ENCODE data around the gene DSCAML1.

DSCAML1 gene

GRCh38 chr11:117560780-117561530 lies 236.1 kb downstream of the DSCAML1 start:
- H3K27ac Mint-ChIP-seq = no peak overlapping the region
- H3K9me3 Mint-ChIP-seq = no peaks in the 10 kb centered on the region
- peaks cover 29% of the 10 kb centered on the region for H3K27me3 Mint-ChIP-seq
- H3K4me3 Mint-ChIP-seq = no peak overlapping the region
- no peaks in the 10 kb centered on the region for H3K4me1 Mint-ChIP-seq
- ATAC-seq = peak; percentile 3
- no peaks in the 10 kb centered on the region for H3K36me3 Mint-ChIP-seq

GRCh38 chr11:117559698-117560097 lies 237.3 kb downstream of the DSCAML1 start:
- no peak overlapping the region for H3K27ac Mint-ChIP-seq
- H3K4me1 Mint-ChIP-seq = no peaks in the 10 kb centered on the region

GRCh38 chr11:117557361-117557760 lies 239.7 kb downstream of the DSCAML1 start:
- ATAC-seq = no peak
- Mint-ChIP-seq H3K9me3 (no peaks in the 10 kb centered on the region), H3K27me3 (peaks cover 16% of the 10 kb centered on the region), H3K4me3 (no peak overlapping the region), H3K4me1 (no peaks in the 10 kb centered on the region), H3K27ac (no peak overlapping the region), H3K36me3 (no peaks in the 10 kb centered on the region)

More at GRCh38 chr11:117559698-117560097, 237.3 kb downstream of the DSCAML1 start:
- H3K4me3 Mint-ChIP-seq = no peak overlapping the region
- no peak for ATAC-seq
- no peaks in the 10 kb centered on the region for H3K9me3 Mint-ChIP-seq
- peaks cover 29% of the 10 kb centered on the region for H3K27me3 Mint-ChIP-seq
- no peaks in the 10 kb centered on the region for H3K36me3 Mint-ChIP-seq

GRCh38 chr11:117554601-117555333 lies 242.2 kb downstream of the DSCAML1 start:
- no peak for ATAC-seq
- Mint-ChIP-seq H3K27ac (no peak overlapping the region), H3K27me3 (peaks cover 33% of the 10 kb centered on the region)

GRCh38 chr11:117552626-117553025 lies 244.4 kb downstream of the DSCAML1 start:
- peaks cover 54% of the 10 kb centered on the region for H3K27me3 Mint-ChIP-seq
- no peak for ATAC-seq

More at GRCh38 chr11:117554601-117555333, 242.2 kb downstream of the DSCAML1 start:
- H3K4me1 Mint-ChIP-seq = no peaks in the 10 kb centered on the region
- H3K4me3 Mint-ChIP-seq = no peak overlapping the region
- H3K9me3 Mint-ChIP-seq = no peaks in the 10 kb centered on the region
- no peaks in the 10 kb centered on the region for H3K36me3 Mint-ChIP-seq

GRCh38 chr11:117551761-117552343 lies 245.2 kb downstream of the DSCAML1 start:
- no peaks in the 10 kb centered on the region for H3K4me1 Mint-ChIP-seq
- no peaks in the 10 kb centered on the region for H3K36me3 Mint-ChIP-seq
- H3K27ac Mint-ChIP-seq = no peak overlapping the region
- no peaks in the 10 kb centered on the region for H3K9me3 Mint-ChIP-seq
- no peak overlapping the region for H3K4me3 Mint-ChIP-seq
- peaks cover 56% of the 10 kb centered on the region for H3K27me3 Mint-ChIP-seq
- ATAC-seq = no peak

More at GRCh38 chr11:117552626-117553025, 244.4 kb downstream of the DSCAML1 start:
- no peak overlapping the region for H3K27ac Mint-ChIP-seq
- no peak overlapping the region for H3K4me3 Mint-ChIP-seq
- no peaks in the 10 kb centered on the region for H3K9me3 Mint-ChIP-seq
- H3K36me3 Mint-ChIP-seq = no peaks in the 10 kb centered on the region
- no peaks in the 10 kb centered on the region for H3K4me1 Mint-ChIP-seq

GRCh38 chr11:117550466-117550865 lies 246.6 kb downstream of the DSCAML1 start:
- ATAC-seq = no peak
- no peak overlapping the region for H3K4me3 Mint-ChIP-seq
- no peaks in the 10 kb centered on the region for H3K9me3 Mint-ChIP-seq
- H3K27me3 Mint-ChIP-seq = peaks cover 52% of the 10 kb centered on the region
- H3K36me3 Mint-ChIP-seq = no peaks in the 10 kb centered on the region
- no peak overlapping the region for H3K27ac Mint-ChIP-seq
- H3K4me1 Mint-ChIP-seq = no peaks in the 10 kb centered on the region

GRCh38 chr11:117549417-117549816 lies 247.6 kb downstream of the DSCAML1 start:
- no peaks in the 10 kb centered on the region for H3K9me3 Mint-ChIP-seq
- no peaks in the 10 kb centered on the region for H3K36me3 Mint-ChIP-seq
- no peak overlapping the region for H3K27ac Mint-ChIP-seq
- H3K27me3 Mint-ChIP-seq = peaks cover 52% of the 10 kb centered on the region
- no peak for ATAC-seq
- no peak overlapping the region for H3K4me3 Mint-ChIP-seq
- H3K4me1 Mint-ChIP-seq = no peaks in the 10 kb centered on the region

GRCh38 chr11:117548876-117549275 lies 248.1 kb downstream of the DSCAML1 start:
- peaks cover 52% of the 10 kb centered on the region for H3K27me3 Mint-ChIP-seq
- H3K36me3 Mint-ChIP-seq = no peaks in the 10 kb centered on the region
- H3K4me1 Mint-ChIP-seq = no peaks in the 10 kb centered on the region
- no peak for ATAC-seq
- H3K4me3 Mint-ChIP-seq = no peak overlapping the region
- no peaks in the 10 kb centered on the region for H3K9me3 Mint-ChIP-seq
- no peak overlapping the region for H3K27ac Mint-ChIP-seq

GRCh38 chr11:117547946-117548345 lies 249.1 kb downstream of the DSCAML1 start:
- no peak for ATAC-seq
- Mint-ChIP-seq H3K4me1 (no peaks in the 10 kb centered on the region), H3K27ac (no peak overlapping the region), H3K4me3 (no peak overlapping the region), H3K27me3 (peaks cover 52% of the 10 kb centered on the region), H3K36me3 (no peaks in the 10 kb centered on the region), H3K9me3 (peaks cover 1% of the 10 kb centered on the region)

GRCh38 chr11:117547195-117547850 lies 249.7 kb downstream of the DSCAML1 start:
- H3K27ac Mint-ChIP-seq = no peak overlapping the region
- no peak overlapping the region for H3K4me3 Mint-ChIP-seq
- no peaks in the 10 kb centered on the region for H3K4me1 Mint-ChIP-seq
- peaks cover 3% of the 10 kb centered on the region for H3K9me3 Mint-ChIP-seq
- H3K36me3 Mint-ChIP-seq = no peaks in the 10 kb centered on the region
- ATAC-seq = no peak
- peaks cover 52% of the 10 kb centered on the region for H3K27me3 Mint-ChIP-seq

GRCh38 chr11:117546431-117547194 lies 250.4 kb downstream of the DSCAML1 start:
- H3K9me3 Mint-ChIP-seq = peaks cover 3% of the 10 kb centered on the region
- no peaks in the 10 kb centered on the region for H3K36me3 Mint-ChIP-seq
- no peaks in the 10 kb centered on the region for H3K4me1 Mint-ChIP-seq
- H3K27me3 Mint-ChIP-seq = peaks cover 49% of the 10 kb centered on the region
- no peak overlapping the region for H3K4me3 Mint-ChIP-seq
- no peak overlapping the region for H3K27ac Mint-ChIP-seq
- ATAC-seq = no peak

- Mint-ChIP-seq H3K9me3 (peaks cover 3% of the 10 kb centered on the region), H3K4me3 (no peak overlapping the region), H3K4me1 (no peaks in the 10 kb centered on the region), H3K27ac (no peak overlapping the region), H3K27me3 (peaks cover 41% of the 10 kb centered on the region), H3K36me3 (no peaks in the 10 kb centered on the region)
- ATAC-seq = no peak
Observed at GRCh38 chr11:117545706-117546105, 251.3 kb downstream of the DSCAML1 start.

- no peak overlapping the region for H3K4me3 Mint-ChIP-seq
- H3K9me3 Mint-ChIP-seq = peaks cover 3% of the 10 kb centered on the region
- H3K4me1 Mint-ChIP-seq = no peaks in the 10 kb centered on the region
- H3K36me3 Mint-ChIP-seq = no peaks in the 10 kb centered on the region
- ATAC-seq = no peak
- H3K27me3 Mint-ChIP-seq = peaks cover 29% of the 10 kb centered on the region
- H3K27ac Mint-ChIP-seq = no peak overlapping the region
Observed at GRCh38 chr11:117544130-117544800, 252.8 kb downstream of the DSCAML1 start.
